Renal pelvis (tissue), 4 donors: ENCODE measurements around the gene ZNF839. TPM values are rescaled to one million over a fixed set of nuclear protein-coding genes. Genes with fewer than 3 reads are reported as not detected.
A peak's percentile ranks its signal among the peaks of the same experiment; 100 is the strongest.
"Not testable (repeated sequence)": the region's sequence is repeated elsewhere in the genome, so short reads cannot be mapped to it uniquely, and the experiment has no call there.

Experiments used
- DNase-seq: peaks from one replicate; pipeline ENCODE4 v3.0.0-alpha.2; 2013
- polyA plus RNA-seq, 3 donors: library from polyadenylated mRNA; unstranded; fragments of 120-200 nt; gene quantifications; one replicate each; pipeline ENCODE4 v1.2.1, GENCODE V29; 2013; ENCODE audit not compliant: insufficient read length in 3 of 3

ZNF839 gene
- polyA plus RNA-seq, 3 donors, result 13.7 to 22.3 (median 21.3) TPM

DNA sequence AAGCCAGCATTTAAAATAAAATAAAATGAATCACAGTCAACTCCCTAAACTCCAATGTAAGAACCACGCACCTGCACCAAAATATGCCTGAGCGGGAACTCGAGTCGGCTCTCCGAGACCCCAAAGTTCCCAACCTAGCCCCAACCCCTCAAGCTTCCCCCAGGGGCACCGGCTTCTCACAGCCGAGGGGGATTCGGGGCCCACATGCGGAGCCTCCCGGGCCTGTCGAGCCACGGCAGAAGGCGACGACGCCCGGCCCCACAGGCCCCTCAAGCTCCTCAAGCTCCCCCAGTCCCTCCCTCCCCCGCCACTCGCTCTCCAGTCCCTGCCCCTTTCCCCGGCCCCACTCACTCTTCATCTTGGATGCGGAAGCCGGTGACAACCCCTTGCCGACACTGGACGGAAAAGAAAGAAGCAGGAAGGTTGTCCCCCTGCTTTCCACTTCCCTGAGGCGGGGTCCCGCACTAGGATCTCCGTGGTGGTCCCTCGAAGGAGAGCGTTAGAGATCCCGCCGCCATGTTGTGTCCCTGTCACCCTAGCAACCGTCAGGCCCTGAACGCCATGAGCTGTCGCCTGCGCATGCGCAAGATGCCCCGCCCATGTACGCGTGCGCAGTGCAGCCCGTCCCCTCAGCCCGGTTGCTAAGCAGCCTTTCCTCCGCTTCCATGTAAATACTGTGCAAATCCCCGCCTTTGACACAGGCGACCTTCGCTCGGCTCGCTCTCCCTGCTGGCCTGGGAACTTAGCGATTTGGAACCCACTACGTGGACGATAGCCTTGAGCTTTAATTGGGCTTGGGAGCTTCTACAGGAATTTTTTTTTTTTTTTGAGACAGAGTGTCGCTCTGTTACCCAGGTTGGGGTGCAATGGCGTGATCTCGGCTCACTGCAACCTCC, 14.7 kb upstream of the ZNF839 start, which contains the start of gene MOK:
Gene MOK (minus strand): TSS at position 554 of the 896 bp plus-strand sequence. CDS start 196 bp downstream, at position 358.
- peak; percentile 97 for DNase-seq

DNA sequence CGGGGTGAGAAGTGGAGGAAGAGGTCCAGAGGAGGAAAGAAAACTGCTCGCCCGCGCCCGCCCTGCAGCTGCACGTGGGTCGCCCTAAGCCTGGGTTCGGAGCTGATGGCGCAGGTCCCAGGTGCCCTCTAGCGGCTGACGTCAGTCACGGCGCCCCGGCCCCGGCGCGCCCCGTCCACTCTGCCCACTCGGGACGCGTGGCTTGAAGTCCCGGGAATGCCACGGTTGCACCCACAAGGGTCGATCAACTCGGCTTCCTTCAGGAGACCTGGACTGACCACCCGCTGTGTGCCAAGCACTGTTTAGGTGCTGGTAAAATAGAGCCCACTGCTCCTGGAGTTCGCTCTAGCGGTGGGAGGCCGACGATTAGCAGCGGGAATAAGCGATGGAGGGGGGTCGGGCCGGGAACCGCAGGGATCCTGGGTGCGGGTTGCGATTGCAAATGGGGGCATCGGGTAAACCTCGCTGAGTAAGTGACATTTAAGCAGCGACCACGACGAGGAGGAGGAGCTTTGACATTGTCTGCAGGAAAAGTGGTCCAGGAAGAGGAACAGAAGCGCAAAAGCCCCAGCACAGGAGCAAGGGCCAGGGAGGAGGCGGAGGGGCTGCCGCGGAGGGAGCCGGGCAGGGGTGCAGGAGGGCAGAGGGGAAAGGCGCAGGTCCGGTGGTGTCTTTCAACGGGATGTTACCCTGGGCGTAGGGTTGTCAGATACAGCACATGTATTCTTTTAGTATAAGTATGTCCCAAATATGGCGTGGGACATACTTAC, 5.1 kb upstream of the ZNF839 start:
- DNase-seq, result peak; percentile 76

DNA sequence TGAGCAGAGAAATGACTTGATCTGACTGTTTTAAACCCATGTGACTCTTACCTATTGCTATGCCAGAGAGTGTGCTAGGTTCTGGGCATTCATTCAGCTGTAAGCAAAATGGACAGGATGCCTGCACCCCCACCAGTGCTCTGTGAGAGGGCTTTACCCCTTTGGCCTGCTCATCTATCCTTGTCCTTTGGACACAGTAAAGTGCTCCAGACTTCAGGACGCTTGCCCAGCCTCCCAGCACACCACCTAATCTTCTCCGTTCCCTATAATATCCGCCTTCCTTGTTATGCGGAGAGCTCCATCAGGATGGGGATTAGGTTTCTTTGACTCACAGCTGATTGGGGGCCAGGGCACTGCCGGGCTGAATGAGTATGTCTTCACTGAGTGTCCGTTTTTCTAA, 4.4 kb upstream of the ZNF839 start:
- DNase-seq, result no peak

DNA sequence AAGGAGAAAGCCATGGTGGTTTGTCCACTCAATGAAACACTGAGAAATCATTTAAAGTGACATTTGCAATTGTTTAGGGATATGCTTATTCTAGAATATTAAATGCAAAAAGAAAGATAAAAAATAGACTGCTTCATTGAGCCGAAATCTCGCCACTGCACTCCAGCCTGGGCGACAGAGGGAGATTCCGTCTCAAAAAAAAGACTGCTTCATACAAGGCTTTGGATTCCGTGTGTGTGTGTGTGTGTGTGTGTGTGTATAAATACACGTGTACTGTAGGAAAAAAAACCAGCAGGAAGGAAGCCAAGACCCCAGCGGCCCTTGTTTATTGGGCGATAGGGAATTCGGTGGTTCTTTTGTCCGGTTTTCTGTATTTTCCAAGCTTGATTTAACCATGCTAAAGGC, 3.2 kb upstream of the ZNF839 start:
- DNase-seq, result peak; percentile 82

DNA sequence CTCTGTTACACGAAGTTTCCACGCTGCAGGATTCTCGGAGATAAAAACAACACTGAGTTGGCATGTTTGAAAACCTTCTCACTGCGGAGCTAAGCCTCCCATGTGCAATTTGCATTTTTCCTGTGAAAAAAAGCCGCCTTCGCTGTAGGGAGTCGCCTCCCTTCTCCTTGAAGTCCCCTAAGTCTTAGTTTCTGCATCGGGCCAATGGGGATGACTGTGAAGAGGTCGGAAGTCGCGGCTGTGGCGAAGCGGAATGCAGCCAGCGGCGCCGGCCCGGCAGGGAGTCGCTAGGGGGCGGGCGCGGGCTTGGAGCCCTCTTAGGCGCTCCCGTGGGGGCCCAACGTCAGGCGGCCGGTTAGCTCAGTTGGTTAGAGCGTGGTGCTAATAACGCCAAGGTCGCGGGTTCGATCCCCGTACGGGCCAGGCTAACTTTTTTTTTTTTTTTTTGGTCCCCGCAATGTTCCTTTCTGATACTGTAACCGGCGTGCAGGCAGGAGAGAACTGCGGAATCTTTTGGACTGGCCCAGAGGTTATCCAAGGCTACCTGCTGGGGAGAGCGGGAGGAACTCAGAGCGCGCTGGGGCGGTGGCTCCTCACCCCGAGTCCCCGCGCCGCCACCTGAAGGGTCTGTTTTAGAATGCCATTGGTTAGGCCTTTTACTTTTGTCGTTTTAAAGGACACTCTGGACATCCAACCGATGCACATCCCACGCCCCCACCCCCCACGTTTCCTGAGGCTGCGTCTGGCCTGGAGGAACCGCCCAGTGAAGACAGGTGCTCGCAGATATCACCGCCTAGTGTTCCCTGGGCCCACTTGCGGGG, 2.6 kb upstream of the ZNF839 start:
- peak; percentile 91 for DNase-seq

DNA sequence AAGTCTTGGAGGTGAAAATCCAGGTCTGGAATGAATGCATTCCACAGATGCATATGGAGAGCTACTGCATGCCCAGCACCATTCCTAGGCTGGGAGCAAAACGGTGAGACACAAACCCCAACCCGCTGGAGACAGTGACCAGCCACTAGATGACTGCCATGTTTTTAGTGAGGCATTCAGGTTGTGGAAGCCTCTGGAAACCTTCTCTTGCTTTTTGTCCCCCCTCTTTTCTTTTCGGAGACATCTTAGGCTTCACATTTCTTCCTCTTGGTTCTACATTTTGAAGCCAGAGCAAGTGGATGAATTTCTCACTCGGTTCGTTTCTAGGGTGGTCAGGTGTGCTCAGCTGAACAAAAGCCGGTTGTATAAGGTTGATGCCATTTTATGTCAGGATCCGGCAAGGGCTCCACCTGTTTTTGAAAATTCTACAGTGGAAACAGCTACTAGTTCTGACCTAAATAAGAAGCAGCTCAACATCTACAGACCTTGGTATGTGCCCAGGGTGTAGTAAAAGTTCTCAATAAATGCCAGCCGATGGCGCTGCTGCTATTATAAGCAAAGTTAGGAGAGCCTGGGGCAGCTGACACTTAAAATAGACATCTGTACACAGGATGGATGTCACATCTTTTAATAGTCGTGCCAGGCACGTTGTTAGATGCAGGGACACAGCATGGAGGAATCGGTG, 1.8 kb upstream of the ZNF839 start:
- DNase-seq, result no peak

DNA sequence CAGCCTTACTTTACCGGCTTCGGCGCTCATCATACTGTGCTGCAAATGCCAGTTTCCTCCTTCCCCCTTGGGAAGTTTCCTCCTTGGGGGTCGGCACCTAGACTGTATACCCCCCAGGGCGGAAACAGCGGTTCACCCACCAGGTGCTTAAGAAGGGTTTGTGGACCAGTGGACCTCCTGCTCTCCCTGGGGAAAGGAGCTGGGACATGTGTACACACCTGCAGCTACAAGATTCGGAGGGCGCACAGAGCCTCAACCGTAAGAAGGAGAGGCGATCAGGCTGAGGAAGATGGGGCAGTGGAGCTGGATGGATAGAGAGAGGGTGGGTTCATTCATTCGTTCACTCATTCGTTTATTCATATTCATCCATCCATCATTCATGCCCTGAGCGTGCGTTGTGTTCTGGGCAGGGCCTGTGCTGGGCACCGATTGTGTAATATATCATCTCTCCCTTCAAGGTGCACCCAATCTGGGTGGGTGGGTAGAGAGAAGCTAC, 717 bp upstream of the ZNF839 start:
- DNase-seq, result no peak

DNA sequence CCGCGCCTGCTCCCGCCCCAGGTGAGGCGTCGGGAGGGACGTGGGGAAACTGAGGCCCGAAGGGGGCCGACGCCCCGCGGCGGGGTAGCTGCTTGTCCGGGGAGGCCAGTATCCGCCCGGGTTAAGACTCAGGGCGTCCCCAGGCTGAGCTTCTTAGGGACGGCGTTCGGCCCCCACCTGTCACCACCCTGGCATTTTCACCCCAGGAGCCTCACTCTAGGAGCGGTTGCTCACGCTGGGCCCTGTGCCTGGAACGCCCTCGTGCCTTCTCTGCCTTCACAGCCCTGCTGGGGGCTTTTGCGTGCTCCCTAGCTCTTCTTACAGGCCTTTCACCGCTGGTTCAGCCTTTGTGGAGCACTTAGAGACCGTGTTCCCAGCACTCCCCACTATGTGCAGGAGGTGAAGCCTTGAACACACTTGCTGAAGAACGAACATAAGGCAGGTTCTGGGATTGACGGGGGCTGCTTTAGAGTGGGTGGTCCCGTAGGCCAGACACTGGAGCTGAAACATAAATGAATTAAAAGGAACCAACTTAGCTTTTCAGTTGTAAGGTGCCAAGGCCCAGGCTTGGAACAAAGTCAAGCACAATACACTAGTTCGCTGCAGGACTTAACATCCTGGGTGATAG, 601 bp downstream of the ZNF839 start:
- DNase-seq, result no peak

DNA sequence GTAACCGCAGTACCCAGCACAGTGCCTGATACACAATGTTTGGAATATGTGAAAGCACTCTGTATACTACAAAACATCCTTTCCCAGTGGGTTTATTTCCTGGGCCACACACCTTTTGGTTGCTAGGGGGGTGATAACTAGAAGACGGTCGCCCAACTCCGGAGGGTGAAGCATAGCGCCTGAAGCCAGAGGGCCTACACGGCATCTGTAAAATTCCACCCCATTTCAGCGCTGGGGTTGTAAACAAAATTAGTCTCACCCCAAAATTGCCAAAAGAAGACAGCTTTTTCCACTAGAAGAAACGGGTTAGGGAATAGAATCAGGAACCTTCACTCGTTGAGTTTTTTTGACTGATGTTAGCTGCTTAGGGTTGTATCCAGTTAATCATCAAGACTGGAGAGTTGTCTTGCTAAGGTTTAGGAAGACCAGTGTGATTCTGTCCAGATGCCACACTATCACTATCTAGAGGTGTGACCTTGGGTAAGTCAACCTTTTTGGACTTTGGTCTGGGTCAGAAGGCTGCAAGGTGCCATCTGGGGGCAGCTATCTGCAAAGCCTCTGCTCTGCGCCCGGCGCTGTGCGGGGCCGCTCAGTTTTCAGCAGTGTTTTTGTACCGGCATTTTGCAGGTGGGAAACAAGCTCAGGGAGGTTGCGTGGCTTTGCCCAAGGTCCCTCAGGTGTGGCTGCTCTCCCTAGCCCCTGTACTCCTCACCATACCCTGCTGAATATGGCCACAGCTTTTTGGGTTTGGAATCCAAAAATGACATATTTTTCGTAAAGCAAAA, 1.3 kb downstream of the ZNF839 start:
- DNase-seq, result no peak

DNA sequence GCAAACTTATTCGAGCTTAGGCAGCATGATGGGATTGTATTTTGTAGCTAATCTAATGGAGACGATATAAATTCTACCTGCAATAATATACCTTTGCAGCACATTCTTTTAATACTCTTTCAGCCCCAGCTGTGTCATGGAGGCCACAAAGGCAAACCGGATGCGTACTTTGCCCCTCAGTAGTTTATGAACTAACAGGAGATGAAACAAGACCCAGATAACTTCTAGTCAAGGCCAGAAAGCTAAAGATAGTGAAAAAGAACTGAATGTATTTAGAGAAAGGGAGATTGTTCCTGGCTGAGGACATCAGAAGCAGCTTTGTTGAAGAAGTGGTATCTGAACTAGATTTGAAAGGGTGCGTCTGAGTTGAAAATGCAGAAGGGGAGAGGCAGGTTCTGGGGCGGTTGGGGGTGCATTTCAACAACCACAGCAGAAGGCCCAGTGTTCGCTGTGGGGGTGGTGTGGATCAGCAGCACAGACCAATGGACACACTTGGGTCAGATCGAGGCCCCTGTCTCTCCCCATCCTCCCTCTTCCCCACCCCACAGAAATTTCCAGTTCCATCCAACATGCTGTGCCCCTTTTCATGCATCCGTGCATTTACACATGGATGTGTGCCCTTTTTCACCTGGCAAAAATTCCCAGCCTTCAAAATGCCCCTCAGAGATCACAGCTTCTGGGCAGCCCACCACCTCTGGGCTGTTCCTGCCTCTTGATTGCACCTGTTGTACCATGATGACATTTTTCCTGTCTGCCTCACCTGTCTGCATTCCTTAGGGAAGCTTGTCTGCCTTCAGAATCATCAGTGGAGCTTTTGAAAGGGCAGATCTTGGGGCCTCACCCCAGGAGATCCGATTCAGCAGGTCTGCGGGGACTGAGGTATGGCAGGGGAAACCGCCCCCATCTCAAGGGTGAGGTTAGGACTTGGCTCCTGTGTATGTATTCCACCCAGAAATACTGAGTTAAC, 2.2 kb downstream of the ZNF839 start:
- no peak for DNase-seq

DNA sequence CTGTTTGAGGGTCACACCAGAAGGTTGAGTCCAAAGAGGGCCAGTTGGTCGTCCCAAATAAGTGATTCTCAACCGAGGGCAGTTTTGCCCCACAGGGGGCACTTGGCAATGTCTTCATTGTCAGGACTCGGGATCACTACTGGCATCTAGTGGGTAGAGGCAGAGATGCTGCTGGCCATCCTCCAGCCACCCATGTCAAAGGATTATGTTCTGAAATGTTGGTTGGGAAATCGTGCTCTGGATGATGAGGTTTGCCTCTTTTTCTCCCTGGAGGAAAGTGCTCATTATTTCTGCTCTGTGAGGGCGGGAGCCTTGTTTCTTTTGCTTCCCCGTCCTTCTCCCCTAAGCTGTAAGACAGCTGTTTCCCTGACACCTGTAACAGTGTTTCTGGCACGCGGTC, 3.6 kb downstream of the ZNF839 start:
- DNase-seq, result no peak

DNA sequence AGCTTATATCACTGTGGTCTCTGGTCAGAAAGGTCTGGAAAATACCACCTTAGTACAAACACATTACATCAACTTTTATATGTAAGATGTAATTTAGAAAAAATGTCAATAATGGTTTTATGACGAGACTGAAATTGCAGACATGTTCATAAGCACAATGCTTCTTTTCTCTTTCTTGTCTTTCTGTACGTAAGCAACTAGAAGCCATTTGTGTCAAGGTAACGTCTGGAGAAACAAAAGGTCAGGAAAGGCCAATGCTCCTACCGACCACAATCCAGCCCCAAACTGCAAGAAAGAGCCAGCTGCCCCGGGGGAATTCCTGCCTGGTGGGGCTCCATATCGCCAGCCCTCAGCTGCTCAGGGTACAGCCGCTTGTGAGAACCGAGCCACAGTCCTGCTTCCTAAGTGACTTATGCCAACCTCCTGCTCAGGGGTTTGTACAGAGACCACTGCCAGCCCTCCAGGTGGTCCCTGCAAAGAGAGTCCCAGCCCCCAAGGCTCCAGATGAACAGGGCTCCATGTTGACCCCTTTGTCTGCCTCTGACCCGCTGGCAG, 6.3 kb downstream of the ZNF839 start:
- DNase-seq, result no peak

DNA sequence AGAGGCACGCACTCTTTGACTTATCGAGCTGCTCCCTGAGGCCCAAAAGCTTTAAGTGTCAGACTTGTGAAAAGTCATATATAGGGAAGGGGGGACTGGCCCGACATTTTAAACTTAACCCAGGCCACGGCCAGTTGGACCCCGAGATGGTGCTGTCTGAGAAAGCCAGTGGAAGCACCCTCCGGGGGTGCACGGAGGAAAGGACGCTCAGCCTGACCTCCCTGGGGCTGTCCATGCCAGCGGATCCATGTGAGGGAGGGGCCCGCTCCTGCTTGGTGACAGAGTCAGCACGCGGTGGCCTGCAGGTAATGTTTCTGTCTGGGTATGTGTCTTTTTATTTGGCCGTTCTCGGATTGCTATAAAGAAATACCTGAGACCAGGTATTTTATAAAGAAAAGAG, 7.0 kb downstream of the ZNF839 start:
- no peak for DNase-seq

DNA sequence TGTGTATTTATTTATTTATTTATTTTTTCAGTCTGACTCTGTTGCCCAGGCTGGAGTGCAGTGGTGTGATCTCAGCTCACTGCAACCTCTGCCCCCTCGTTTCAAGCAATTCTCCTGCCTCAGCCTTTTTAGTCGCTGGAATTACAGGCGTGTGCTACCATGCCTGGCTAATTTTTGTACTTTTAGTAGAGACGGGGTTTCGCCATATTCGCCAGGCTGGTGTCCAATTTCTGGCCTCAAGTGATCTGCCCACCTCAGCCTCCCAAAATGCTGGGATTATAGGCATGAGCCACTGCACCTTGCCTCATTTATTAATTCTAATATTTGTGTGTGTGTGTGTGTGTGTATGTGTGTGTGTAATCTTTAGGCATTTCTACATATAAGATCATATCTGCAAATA, 9.8 kb downstream of the ZNF839 start:
- not testable (repeated sequence) for DNase-seq

DNA sequence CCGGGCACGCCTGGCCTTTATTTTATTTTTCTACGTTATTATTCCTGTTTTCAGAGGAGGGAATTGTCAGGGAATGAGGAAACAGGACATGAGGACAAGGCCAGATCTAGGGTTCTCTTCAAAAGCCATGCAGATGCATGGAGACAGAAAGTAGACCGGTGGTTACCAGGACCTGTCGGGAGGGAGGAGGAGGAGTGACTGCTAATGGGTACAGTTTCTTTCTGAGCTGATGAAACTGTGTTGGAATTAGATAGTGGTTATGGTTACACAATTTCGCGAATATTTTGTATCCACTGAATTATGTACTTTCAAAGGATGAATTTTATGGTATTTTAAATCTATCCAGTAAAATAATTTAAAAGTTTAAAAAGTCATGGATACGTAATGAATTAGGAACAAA, 11.3 kb downstream of the ZNF839 start:
- no peak for DNase-seq

DNA sequence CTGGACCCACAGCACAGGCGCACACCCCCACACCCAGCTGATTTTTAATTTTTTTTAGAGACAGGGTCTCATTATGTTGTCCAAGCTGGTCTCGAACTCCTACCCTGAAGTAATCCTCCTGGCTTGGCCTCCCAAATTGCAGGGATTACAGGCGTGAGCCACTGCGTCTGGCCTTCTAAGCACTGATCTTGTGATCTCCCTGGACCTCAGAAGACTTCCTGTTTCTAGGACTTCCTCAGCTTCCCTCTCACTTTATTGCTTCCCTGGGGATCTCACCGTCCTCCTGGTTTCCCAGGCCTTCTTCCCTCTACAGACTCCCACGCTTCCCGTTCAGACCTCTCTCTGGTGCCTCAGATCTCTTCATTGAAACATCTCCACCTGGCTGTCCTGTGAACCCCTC, 13.8 kb downstream of the ZNF839 start:
- no peak for DNase-seq

DNA sequence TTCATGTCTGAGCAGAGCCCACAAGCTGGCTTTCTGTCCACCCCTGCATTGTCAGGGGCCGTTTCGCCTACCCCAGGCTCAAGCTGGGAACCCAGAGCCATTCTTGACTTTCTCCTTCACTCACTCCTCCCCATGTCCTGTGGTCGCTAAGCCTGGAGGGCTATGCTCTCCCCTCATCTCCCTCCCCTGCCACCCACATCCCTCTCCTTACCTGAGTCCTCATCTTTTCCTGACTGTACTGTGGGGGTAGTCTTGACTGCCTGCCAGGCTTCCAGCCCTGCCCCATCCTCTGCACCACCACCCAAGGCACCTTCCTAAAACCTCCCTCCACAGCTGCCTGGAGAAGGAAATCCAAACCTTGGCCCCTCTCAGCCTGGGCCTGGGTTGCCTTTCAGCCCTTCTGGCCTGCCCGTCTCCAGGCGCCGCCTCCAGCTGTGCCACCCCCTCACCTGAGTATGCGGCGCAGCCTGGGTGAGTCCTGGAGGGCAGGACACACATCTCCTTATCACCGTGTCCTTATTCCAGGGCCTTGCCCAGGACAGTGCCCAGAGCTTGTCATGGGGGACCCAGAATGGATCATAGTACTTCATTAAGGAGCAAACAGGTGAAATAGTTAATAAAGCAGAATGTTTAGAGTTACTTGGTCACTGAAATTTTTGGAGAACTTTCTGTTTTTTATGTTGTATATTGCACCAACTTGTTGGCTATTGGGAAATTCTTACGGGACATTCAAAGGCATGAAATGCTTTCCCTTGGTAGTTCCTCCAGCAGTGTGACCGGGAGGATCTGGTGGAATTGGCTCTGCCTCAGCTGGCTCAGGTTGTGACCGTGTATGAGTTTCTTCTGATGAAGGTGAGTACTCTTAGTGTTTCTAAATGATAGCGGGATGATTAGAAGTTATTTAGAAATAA, 14.5 kb downstream of the ZNF839 start:
- no peak for DNase-seq
